Left lung (tissue), 10 donors: ENCODE results near the gene DIAPH2. TPM values are rescaled to one million over a fixed set of nuclear protein-coding genes. Genes with fewer than 3 reads are reported as not detected.

Experiments used
- ATAC-seq: fragments of 200-7000 bp; cut with Tn5 transposase; one replicate; pipeline ENCODE4 v1.9.1; 2020; ENCODE audit warnings: moderate library complexity
- DNase-seq, 4 donors: peaks; one replicate each; pipeline ENCODE4 v3.0.0-alpha.2; 2013 to 2020
- H3K27ac ChIP-seq, 2 donors: fragments of 200-600 bp; sonication (generic) in 1 of 2; one replicate each; pipeline versions ENCODE4 v1.5.0 to v1.8.0; 2020 to 2021
- H3K27me3 ChIP-seq, 2 donors: fragments of 200-600 bp; sonication (generic) in 1 of 2; one replicate each; pipeline versions ENCODE4 v1.5.0 to v1.8.0; 2020 to 2021
- H3K36me3 ChIP-seq, 2 donors: fragments of 200-600 bp; sonication (generic) in 1 of 2; one replicate each; pipeline versions ENCODE4 v1.5.0 to v1.8.0; 2020 to 2021
- H3K4me1 ChIP-seq, 2 donors: fragments of 200-600 bp; one replicate each; pipeline ENCODE4 v1.8.0; 2021
- H3K4me3 ChIP-seq, 2 donors: fragments of 200-600 bp; sonication (generic) in 1 of 2; one replicate each; pipeline versions ENCODE4 v1.5.0 to v1.8.0; 2020 to 2021; ENCODE audit warnings: mild to moderate bottlenecking in 1 of 2
- H3K9me3 ChIP-seq, 2 donors: fragments of 200-600 bp; sonication (generic) in 1 of 2; one replicate each; pipeline versions ENCODE4 v1.5.0 to v1.8.0; 2020 to 2021
- CTCF ChIP-seq, 2 donors: fragments of 200-600 bp; sonication (generic) in 1 of 2; IDR thresholded peaks; one replicate each; pipeline versions ENCODE4 v1.5.0 to v1.8.0; 2021; ENCODE audit warnings: antibody characterized with exemption in 2 of 2
- intact Hi-C, 2 donors: fragments of 100-400 bp; cut with DNase I; formaldehyde crosslinking; loops; one replicate each; pipeline versions ENCODE4 v1.11.2 to v1.14.2; 2022
- polyA plus RNA-seq, 6 donors: library from polyadenylated mRNA; unstranded; fragments of 120-200 nt; gene quantifications; one replicate each; pipeline ENCODE4 v1.2.1, GENCODE V29; 2013; ENCODE audit not compliant: insufficient read length in 6 of 6
- total RNA-seq, 2 donors: library from RNA; stranded (reverse); fragmentation: NEBNext Ultra II Directional; extraction: Animal tissue kit (Norgen Biotek cat#: 25700); gene quantifications; one replicate each; pipeline ENCODE4 v1.2.1, GENCODE V29; 2021
- donor health status: DM: no; HTN: yes; CAD: no.
- donor health status: DM: no; HTN: no; CAD: no.

Gene DIAPH2
- total and polyA plus RNA-seq, 8 donors = 14.6 to 34.1 (median 16.4) TPM

GRCh38 chrX:97123001-97123400 lies 438.4 kb downstream of the DIAPH2 start:
- H3K27me3 ChIP-seq = no peaks in the 10 kb centered on the region
- no peaks in the 10 kb centered on the region for H3K9me3 ChIP-seq
- H3K4me1 ChIP-seq = no peaks in the 10 kb centered on the region
- no peak for TF ChIP-seq CTCF (IDR thresholded peaks at IDR 0.05)
- ATAC-seq = no peak
- intact Hi-C loops = no loop called here
- DNase-seq = no peak
- no peak overlapping the region for H3K4me3 ChIP-seq
- peaks cover 0 to 8% of the 10 kb centered on the region in 2 donors for H3K36me3 ChIP-seq
- no peak overlapping the region for H3K27ac ChIP-seq

- DNase-seq (no peak), ATAC-seq (no peak)
- no peaks in the 10 kb centered on the region for H3K27me3 ChIP-seq
- H3K9me3 ChIP-seq = no peaks in the 10 kb centered on the region
- H3K4me1 ChIP-seq = no peaks in the 10 kb centered on the region
- no peak overlapping the region for H3K27ac ChIP-seq
- intact Hi-C loops = no loop called here
- TF ChIP-seq CTCF (IDR thresholded peaks at IDR 0.05) = no peak
- no peaks in the 10 kb centered on the region for H3K36me3 ChIP-seq
- H3K4me3 ChIP-seq = no peak overlapping the region
Observed at GRCh38 chrX:97126020-97126419, 441.4 kb downstream of the DIAPH2 start.

GRCh38 chrX:97132664-97133415 lies 448.2 kb downstream of the DIAPH2 start:
- no peak for ATAC-seq

DNA sequence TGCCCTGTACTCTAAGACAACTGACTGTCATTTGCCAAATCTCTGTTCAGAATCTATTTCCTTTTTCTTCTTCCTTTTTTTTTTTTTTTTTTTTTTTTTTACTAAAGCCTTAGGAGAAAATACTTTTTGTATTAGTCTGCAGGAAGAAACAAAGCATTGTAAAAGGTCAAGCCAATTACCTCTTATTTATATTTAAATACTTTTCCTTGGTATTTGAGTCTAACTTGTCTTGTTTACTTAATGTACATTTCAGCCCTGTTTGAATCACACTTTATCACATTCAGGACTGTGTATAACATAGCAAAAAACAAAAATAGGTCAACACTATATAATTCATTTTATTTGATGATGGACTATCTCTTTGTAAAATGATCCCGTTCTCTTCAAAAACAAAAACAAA lies 461.3 kb downstream of the DIAPH2 start:
- no peaks in the 10 kb centered on the region for H3K4me1 ChIP-seq
- DNase-seq (no peak), ATAC-seq (no peak)
- TF ChIP-seq CTCF (IDR thresholded peaks at IDR 0.05) = no peak
- no peaks in the 10 kb centered on the region for H3K36me3 ChIP-seq
- H3K27ac ChIP-seq = no peak overlapping the region
- no peaks in the 10 kb centered on the region for H3K27me3 ChIP-seq
- H3K9me3 ChIP-seq = no peaks in the 10 kb centered on the region
- no peak overlapping the region for H3K4me3 ChIP-seq
- intact Hi-C loops = no loop called here

More at GRCh38 chrX:97132664-97133415, 448.2 kb downstream of the DIAPH2 start:
- H3K4me3 ChIP-seq = no peak overlapping the region
- no peaks in the 10 kb centered on the region for H3K36me3 ChIP-seq
- no peaks in the 10 kb centered on the region for H3K4me1 ChIP-seq
- intact Hi-C loops = no loop called here
- H3K9me3 ChIP-seq = no peaks in the 10 kb centered on the region
- TF ChIP-seq CTCF (IDR thresholded peaks at IDR 0.05) = no peak
- H3K27ac ChIP-seq = no peak overlapping the region
- H3K27me3 ChIP-seq = no peaks in the 10 kb centered on the region
- no peak for DNase-seq

GRCh38 chrX:97155816-97156215 lies 471.2 kb downstream of the DIAPH2 start:
- no peaks in the 10 kb centered on the region for H3K27me3 ChIP-seq
- no peak for DNase-seq
- H3K9me3 ChIP-seq = no peaks in the 10 kb centered on the region
- no peaks in the 10 kb centered on the region for H3K4me1 ChIP-seq
- intact Hi-C loops = no loop called here
- H3K4me3 ChIP-seq = no peak overlapping the region
- H3K27ac ChIP-seq = no peak overlapping the region
- ATAC-seq = no peak
- no peak for TF ChIP-seq CTCF (IDR thresholded peaks at IDR 0.05)
- H3K36me3 ChIP-seq = no peaks in the 10 kb centered on the region
